ENCODE data around the gene BLOC1S4. TPM values are rescaled to one million over a fixed set of nuclear protein-coding genes. Genes with fewer than 3 reads are reported as not detected.

BLOC1S4 gene
- total RNA-seq, 2 donors from 2014 or later: 18.8 to 26.5 TPM

DNA sequence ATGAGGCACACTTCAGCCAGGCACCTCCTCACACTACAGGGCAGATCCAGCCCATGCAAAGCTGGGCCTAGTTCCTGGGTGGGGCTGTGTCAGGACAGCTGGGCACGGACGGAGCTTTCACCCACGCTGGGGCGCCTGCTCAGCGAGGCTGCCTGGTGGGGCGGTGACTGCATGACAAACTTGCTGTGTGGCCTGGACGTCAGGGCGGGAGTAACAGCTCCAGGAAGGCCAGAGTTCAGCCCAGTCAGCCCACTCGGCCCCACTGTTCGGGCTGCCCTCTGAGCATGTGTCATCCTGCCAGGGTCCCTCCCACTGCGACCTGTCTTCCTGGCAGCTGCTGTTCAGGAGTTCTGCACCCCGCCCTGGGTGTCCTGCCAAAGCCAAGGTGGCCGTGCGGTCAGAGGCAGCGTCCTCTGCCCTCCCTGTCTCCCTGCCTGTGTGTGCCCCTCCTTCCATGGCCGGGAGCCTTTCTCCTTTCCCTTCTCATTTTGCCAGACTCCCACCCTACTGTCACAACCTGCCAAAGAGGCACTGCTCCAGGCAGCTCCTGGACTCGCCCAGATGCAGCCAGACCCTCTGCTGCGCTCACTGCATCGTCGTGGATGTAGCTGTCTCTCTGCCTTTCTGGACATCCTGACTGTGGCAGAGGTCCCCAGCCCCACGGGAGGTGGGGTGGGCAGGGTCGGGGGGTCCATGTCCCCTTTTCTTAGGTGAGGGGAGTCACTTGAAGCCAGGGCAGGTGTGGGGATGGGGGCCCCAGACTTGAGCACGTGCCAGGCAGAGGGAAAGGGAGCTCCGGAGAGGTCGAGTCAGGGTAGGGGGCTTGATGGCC, 33.6 kb downstream of the BLOC1S4 start:
- peaks cover 15% of the 10 kb centered on the region for H3K4me1 Mint-ChIP-seq
- TF ChIP-seq, protein P1, sequence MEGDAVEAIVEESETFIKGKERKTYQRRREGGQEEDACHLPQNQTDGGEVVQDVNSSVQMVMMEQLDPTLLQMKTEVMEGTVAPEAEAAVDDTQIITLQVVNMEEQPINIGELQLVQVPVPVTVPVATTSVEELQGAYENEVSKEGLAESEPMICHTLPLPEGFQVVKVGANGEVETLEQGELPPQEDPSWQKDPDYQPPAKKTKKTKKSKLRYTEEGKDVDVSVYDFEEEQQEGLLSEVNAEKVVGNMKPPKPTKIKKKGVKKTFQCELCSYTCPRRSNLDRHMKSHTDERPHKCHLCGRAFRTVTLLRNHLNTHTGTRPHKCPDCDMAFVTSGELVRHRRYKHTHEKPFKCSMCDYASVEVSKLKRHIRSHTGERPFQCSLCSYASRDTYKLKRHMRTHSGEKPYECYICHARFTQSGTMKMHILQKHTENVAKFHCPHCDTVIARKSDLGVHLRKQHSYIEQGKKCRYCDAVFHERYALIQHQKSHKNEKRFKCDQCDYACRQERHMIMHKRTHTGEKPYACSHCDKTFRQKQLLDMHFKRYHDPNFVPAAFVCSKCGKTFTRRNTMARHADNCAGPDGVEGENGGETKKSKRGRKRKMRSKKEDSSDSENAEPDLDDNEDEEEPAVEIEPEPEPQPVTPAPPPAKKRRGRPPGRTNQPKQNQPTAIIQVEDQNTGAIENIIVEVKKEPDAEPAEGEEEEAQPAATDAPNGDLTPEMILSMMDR (conservative IDR thresholded peaks at IDR 0.05): no peak
- Histone ChIP-seq H3K36me3 (ENCODE audit: control insufficient read depth, insufficient read depth, low read length) (no peaks in the 10 kb centered on the region), H3K9ac (ENCODE audit: extremely low read depth, low read length, poor library complexity, severe bottlenecking) (no peak overlapping the region), H3K27me3 (ENCODE audit: control insufficient read depth, insufficient read depth, low read length, poor library complexity, severe bottlenecking) (no peaks in the 10 kb centered on the region), H3K4me1 (ENCODE audit: control insufficient read depth, insufficient read depth, low read length) (no peaks in the 10 kb centered on the region), H3K9me3 (ENCODE audit: control insufficient read depth, low read length) (no peaks in the 10 kb centered on the region), H3K4me3 (ENCODE audit: low read length) (no peak overlapping the region), H3K27ac (ENCODE audit: low read depth, low read length) (no peak overlapping the region)
- no peaks in the 10 kb centered on the region for H3K36me3 Mint-ChIP-seq (ENCODE audit: low read depth)
- DNase-seq: peak; percentile 47
- 84 to 90% methylated on average over 7 to 25 of the region's 25 CpGs for WGBS, 2 experiments (ENCODE audit: insufficient coverage in 1 of 2, insufficient read length in 1 of 2)
- H3K27ac Mint-ChIP-seq: no peak overlapping the region
- H3K9me3 Mint-ChIP-seq: peaks cover 2% of the 10 kb centered on the region
- H3K27me3 Mint-ChIP-seq (ENCODE audit: insufficient read depth): peaks cover 4% of the 10 kb centered on the region
- H3K4me3 Mint-ChIP-seq: no peak overlapping the region

DNA sequence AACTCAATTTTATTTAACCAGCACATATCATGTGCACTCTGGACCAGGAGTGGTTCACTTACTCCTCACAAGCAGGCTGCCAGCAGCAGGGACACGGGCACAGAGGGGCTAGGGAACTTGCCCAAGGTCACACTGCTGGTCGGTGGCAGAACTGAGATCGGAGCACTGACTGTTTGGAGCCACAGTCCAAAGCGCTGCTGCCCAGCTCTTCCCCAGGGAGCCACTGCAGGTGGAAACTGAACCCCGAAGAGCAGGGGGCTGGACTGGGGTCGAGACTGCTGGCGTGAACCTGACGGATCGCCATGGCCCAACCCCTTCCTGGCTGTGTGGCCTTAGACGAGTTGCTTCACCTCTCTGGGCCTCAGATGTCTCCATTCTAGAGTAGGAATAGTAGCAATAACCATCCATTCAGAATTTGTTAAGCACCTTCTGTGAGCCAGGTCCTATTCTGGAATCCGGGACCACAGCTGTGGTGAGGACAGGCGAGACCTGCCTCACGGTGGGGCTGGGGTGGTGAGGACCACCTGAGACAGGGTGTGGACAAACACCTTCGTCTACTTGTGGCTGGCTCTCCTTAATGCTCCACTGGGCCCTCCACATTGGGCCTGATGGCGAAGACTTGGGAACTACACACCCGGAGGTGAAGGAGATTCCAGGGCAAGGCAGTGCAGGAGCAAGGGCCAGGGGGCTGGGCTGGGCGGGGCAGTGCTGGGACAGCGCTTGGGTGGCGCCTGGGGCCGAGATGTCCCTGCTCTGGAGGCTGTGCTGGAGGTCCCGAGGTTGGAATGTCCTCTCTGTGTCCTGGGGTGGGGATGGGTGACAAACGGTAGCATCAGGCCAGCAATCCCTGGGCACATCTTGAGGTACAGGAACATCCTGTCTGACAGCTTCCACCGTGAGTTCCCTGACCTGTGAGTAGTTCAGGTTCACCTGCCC, 34.6 kb downstream of the BLOC1S4 start:
- Histone ChIP-seq H3K4me1 (ENCODE audit: control insufficient read depth, insufficient read depth, low read length) (no peaks in the 10 kb centered on the region), H3K27ac (ENCODE audit: low read depth, low read length) (no peak overlapping the region), H3K9me3 (ENCODE audit: control insufficient read depth, low read length) (no peaks in the 10 kb centered on the region), H3K36me3 (ENCODE audit: control insufficient read depth, insufficient read depth, low read length) (no peaks in the 10 kb centered on the region), H3K9ac (ENCODE audit: extremely low read depth, low read length, poor library complexity, severe bottlenecking) (no peak overlapping the region), H3K4me3 (ENCODE audit: low read length) (no peak overlapping the region), H3K27me3 (ENCODE audit: control insufficient read depth, insufficient read depth, low read length, poor library complexity, severe bottlenecking) (no peaks in the 10 kb centered on the region)
- peaks cover 15% of the 10 kb centered on the region for H3K4me1 Mint-ChIP-seq
- no peak overlapping the region for H3K27ac Mint-ChIP-seq
- peaks cover 3% of the 10 kb centered on the region for H3K9me3 Mint-ChIP-seq
- H3K4me3 Mint-ChIP-seq: no peak overlapping the region
- H3K36me3 Mint-ChIP-seq (ENCODE audit: low read depth): no peaks in the 10 kb centered on the region
- DNase-seq: no peak
- 92 to 95% methylated on average over 14 to 23 of the region's 23 CpGs for WGBS, 2 experiments (ENCODE audit: insufficient coverage in 1 of 2, insufficient read length in 1 of 2)
- TF ChIP-seq, protein P1 (conservative IDR thresholded peaks at IDR 0.05): no peak
- peaks cover 4% of the 10 kb centered on the region for H3K27me3 Mint-ChIP-seq (ENCODE audit: insufficient read depth)

DNA sequence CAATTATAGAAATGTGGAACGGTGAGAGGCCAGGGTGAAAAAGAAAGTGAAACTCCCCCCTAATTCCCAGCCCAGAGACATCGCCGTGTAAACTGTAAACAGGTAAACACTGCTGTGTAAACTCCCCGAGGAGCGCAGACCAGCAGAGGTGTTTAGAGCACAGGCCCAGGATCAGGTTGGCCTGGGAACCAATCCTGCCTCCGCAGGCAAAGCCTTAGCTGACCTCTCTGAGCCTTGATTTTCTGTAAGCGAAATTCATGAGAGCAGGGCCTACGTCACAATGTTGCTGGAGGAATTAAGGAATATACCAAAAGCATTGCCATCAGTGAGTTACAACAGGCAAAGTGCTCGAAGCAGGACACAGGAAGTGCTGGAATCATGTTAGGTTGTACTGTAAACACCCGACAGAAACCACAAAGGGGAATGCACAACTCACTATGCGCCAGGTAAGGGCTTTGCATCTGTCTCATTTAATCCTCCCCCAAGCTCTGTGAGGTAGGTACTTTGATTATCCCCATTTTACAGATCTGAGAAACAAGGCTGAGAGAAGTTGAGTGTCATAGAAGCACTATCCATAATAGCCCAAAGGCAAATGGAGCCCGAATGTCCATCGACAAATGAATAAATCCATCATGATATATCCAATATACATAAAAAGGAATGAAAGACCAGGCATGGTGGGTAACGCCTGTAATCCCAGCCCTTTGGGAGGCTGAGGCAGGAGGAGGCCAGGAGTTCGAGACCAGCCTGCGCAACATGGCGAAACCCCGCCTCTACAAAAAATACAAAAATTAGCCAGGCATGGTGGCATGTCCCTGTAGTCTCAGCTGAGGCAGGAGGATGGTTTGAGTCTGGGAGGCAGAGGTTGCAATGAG, 35.9 kb downstream of the BLOC1S4 start:
- peaks cover 4% of the 10 kb centered on the region for H3K27me3 Mint-ChIP-seq (ENCODE audit: insufficient read depth)
- Histone ChIP-seq H3K4me3 (ENCODE audit: low read length) (no peak overlapping the region), H3K9ac (ENCODE audit: extremely low read depth, low read length, poor library complexity, severe bottlenecking) (peak overlapping the region; percentile 34), H3K27ac (ENCODE audit: low read depth, low read length) (no peak overlapping the region), H3K4me1 (ENCODE audit: control insufficient read depth, insufficient read depth, low read length) (no peaks in the 10 kb centered on the region), H3K36me3 (ENCODE audit: control insufficient read depth, insufficient read depth, low read length) (no peaks in the 10 kb centered on the region), H3K27me3 (ENCODE audit: control insufficient read depth, insufficient read depth, low read length, poor library complexity, severe bottlenecking) (no peaks in the 10 kb centered on the region), H3K9me3 (ENCODE audit: control insufficient read depth, low read length) (no peaks in the 10 kb centered on the region)
- peak overlapping the region; percentile 65 for H3K27ac Mint-ChIP-seq
- peaks cover 3% of the 10 kb centered on the region for H3K9me3 Mint-ChIP-seq
- no peak for DNase-seq
- TF ChIP-seq, protein P1 (conservative IDR thresholded peaks at IDR 0.05): no peak
- H3K4me1 Mint-ChIP-seq: peaks cover 15% of the 10 kb centered on the region
- H3K36me3 Mint-ChIP-seq (ENCODE audit: low read depth): no peaks in the 10 kb centered on the region
- no peak overlapping the region for H3K4me3 Mint-ChIP-seq
- 70 to 81% methylated on average over 10 to 18 of the region's 18 CpGs for WGBS, 2 experiments (ENCODE audit: insufficient coverage in 1 of 2, insufficient read length in 1 of 2)

Data from endodermal cell (in vitro differentiated cells).